Measurements from ENCODE around the gene TTLL6. TPM values are rescaled to one million over a fixed set of nuclear protein-coding genes. Genes with fewer than 3 reads are reported as not detected.

Gene TTLL6
- total and polyA plus RNA-seq, 11 donors = 0.07 to 0.55 (median 0.15) TPM; not detected in 8

DNA sequence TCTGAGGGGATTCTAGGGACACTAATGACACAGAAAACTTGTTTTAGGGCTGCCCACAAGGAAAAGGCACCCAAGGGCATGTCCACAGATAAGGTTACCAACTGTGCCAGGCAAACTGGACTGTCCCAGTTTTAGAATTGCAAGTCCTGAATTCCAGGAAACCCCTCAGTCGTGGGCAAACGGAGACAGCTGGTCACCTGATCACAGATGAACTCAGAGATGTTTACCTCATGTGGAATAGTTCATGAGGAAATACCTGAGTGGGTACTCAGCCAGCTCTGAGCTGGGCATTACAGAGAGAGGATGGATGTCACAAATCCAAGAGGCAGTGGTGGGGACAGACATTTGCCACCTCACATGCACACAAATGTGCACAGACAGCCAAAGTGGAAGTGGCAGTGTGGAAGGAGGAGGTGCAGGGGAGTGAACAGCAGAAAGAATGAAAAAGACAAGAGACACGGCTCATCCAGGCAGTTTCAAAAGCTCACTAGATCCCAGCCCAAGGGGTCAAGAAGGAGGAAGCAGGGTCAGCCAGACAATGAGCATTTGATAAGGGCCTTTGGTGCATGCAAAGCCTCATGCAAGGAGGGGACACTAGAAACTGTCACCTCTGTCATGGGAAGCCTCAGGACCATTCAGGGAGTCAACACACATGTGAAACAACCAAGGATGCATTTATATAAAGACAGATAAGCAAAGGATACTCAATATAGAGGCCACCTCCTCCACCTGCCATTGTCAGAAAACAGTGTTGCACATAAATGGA lies 24.8 kb downstream of the TTLL6 start:
- ATAC-seq = no peak
- DNase-seq = no peak
- no peaks in the 10 kb centered on the region for H3K9me3 ChIP-seq
- WGBS, 4 donors = 30 to 36% (median 31%) methylated on average over 3 of the region's 3 CpGs
- intact Hi-C loops (cut with DNase I) = loop anchor here in 6 of 10 donors (5.0 to 10.0 kb wide), 5 partner anchors 65 to 243 kb away; partner anchors contain the start of genes HOXB13 (in 2 of the 6), PRAC1 (in 2 of the 6) and PRAC2 (in 2 of the 6)
- no peak overlapping the region for H3K27ac ChIP-seq
- no peaks in the 10 kb centered on the region for H3K36me3 ChIP-seq
- TF ChIP-seq CTCF (IDR thresholded peaks at IDR 0.05) = no peak
- no peak for TF ChIP-seq POLR2A (IDR thresholded peaks at IDR 0.05)
- H3K4me1 ChIP-seq = peaks cover 0 to 10% (median 0%) of the 10 kb centered on the region in 12 donors
- peaks cover 0 to 54% (median 3%) of the 10 kb centered on the region in 9 donors for H3K27me3 ChIP-seq
- no peak overlapping the region for H3K4me3 ChIP-seq

- H3K9me3 ChIP-seq = no peaks in the 10 kb centered on the region
- DNase-seq (peak; percentile 70 to 79 (median 73)), ATAC-seq (peak; percentile 74 to 87 (median 82))
- TF ChIP-seq POLR2A (IDR thresholded peaks at IDR 0.05) (no peak), CTCF (IDR thresholded peaks at IDR 0.05) (peak; percentile 58 to 82 (median 73))
- no peak overlapping the region for H3K27ac ChIP-seq
- H3K27me3 ChIP-seq = peaks cover 0 to 46% (median 3%) of the 10 kb centered on the region in 9 donors
- H3K4me1 ChIP-seq = peaks cover 0 to 11% (median 0%) of the 10 kb centered on the region in 12 donors
- H3K4me3 ChIP-seq = no peak overlapping the region
- no peaks in the 10 kb centered on the region for H3K36me3 ChIP-seq
- intact Hi-C loops (cut with DNase I) = loop anchor here (1.0 to 10.0 kb wide), 9 partner anchors 64 to 243 kb away; partner anchors contain the start of genes HOXB13 (in 2 of the 10), PRAC1 (in 2 of the 10) and PRAC2 (in 2 of the 10)
- WGBS, 4 donors = 33 to 57% (median 45%) methylated on average over 9 to 14 of the region's 14 CpGs
Observed at GRCh38 chr17:48791128-48792032, 25.6 kb downstream of the TTLL6 start.

DNA sequence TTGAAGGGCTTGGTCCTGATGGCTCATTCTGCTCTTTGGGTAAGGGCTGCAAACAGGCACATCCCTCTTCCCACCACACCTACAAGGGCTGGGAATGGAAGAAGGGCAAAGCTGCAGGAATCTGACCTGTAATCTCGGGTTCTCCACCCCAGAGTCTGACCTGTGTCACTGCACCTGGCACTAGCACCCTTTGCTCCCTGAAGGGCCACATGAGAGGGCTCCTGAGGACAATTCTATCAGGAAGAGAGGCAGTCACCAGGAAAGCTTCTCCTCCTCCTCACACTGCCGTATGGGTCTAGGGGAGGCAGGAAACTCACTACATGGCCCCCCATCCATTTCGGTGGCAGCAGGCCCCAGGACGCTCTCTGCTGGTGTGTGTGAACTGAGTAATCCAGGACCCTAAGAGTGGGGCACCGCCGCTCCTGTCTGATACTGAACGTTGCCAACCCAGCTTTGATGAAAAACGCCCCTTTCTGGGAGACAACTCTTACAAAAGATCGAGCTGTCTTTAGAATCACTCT lies 26.4 kb downstream of the TTLL6 start:
- intact Hi-C loops (cut with DNase I) = loop anchor here (1.0 to 10.0 kb wide), 9 partner anchors 63 to 244 kb away; partner anchors contain the start of genes HOXB13 (in 2 of the 10), PRAC1 (in 2 of the 10) and PRAC2 (in 2 of the 10)
- Histone ChIP-seq H3K9me3 (no peaks in the 10 kb centered on the region), H3K27me3 (peaks cover 0 to 48% (median 3%) of the 10 kb centered on the region in 9 donors), H3K4me3 (no peak overlapping the region), H3K4me1 (peaks cover 0 to 11% (median 0%) of the 10 kb centered on the region in 12 donors), H3K27ac (no peak overlapping the region), H3K36me3 (no peaks in the 10 kb centered on the region)
- DNase-seq (no peak), ATAC-seq (peak in 2 of 4 donors; percentile 14 to 16)
- TF ChIP-seq POLR2A (IDR thresholded peaks at IDR 0.05) = no peak
- TF ChIP-seq CTCF (IDR thresholded peaks at IDR 0.05) = no peak
- WGBS, 4 donors = 13 to 48% (median 31%) methylated on average over 4 to 9 of the region's 9 CpGs
